Sigmoid colon (tissue), 4 donors: ENCODE measurements around the gene TRPV4.

Experiments
- EP300 ChIP-seq, 4 donors: sonication (generic); formaldehyde crosslinking; IDR thresholded peaks; one replicate each; pipeline ENCODE4 v1.6.1; 2017; ENCODE audit warnings: antibody characterized with exemption in 4 of 4
- POLR2A ChIP-seq, 2 donors: fragments of 450-650 bp; IDR thresholded peaks; one replicate each; pipeline ENCODE4 v1.6.1; 2016; ENCODE audit warnings: antibody characterized with exemption in 2 of 2, mild to moderate bottlenecking in 2 of 2, moderate library complexity in 2 of 2
- POLR2AphosphoS5 ChIP-seq, 4 donors: sonication (generic); formaldehyde crosslinking; IDR thresholded peaks; one replicate each; pipeline ENCODE4 v1.6.1; 2017; ENCODE audit warnings: antibody characterized with exemption in 4 of 4
- TF ChIP-seq, protein P1 (sequence below), 4 experiments: fragments of 450-650 bp in 3 of 4; fragments of 200-600 bp in 1 of 4; IDR thresholded peaks; one replicate each; pipeline ENCODE4 v1.5.1; 2016 to 2019; ENCODE audit warnings: antibody characterized with exemption in 4 of 4, mild to moderate bottlenecking in 3 of 4, moderate library complexity in 2 of 4

DNA sequence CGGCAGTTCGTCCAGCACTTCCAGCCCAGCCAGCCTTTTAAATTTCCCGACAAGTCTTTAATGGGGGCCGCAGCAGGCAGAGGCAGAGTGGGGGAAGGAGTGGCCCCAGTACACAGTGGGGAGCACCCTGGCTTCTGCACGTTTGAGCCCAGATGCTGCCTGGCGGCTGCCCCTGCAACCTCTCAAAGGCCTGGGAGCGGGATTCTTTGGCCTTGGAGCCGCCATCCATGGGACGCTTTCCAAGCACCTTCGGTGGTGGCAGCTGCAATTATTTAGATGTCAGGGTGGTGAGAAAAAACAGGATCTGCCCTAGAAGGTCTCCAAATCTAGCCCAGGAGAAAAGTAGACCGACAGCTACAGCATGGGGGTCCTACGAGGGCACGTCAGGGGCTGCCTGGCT lies 73.6 kb downstream of the TRPV4 start:
- TF ChIP-seq, protein P1, sequence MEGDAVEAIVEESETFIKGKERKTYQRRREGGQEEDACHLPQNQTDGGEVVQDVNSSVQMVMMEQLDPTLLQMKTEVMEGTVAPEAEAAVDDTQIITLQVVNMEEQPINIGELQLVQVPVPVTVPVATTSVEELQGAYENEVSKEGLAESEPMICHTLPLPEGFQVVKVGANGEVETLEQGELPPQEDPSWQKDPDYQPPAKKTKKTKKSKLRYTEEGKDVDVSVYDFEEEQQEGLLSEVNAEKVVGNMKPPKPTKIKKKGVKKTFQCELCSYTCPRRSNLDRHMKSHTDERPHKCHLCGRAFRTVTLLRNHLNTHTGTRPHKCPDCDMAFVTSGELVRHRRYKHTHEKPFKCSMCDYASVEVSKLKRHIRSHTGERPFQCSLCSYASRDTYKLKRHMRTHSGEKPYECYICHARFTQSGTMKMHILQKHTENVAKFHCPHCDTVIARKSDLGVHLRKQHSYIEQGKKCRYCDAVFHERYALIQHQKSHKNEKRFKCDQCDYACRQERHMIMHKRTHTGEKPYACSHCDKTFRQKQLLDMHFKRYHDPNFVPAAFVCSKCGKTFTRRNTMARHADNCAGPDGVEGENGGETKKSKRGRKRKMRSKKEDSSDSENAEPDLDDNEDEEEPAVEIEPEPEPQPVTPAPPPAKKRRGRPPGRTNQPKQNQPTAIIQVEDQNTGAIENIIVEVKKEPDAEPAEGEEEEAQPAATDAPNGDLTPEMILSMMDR (IDR thresholded peaks at IDR 0.05): no peak
- no peak for TF ChIP-seq EP300 (IDR thresholded peaks at IDR 0.05)
- TF ChIP-seq POLR2A (IDR thresholded peaks at IDR 0.05): no peak
- TF ChIP-seq POLR2AphosphoS5 (IDR thresholded peaks at IDR 0.05): peak in 2 of 4 donors; percentile 54 to 71
